ENCODE data around the gene LRR1. TPM values are rescaled to one million over a fixed set of nuclear protein-coding genes. Genes with fewer than 3 reads are reported as not detected.
A peak's percentile ranks its signal among the peaks of the same experiment; 100 is the strongest.

Gene LRR1
- total and polyA plus RNA-seq, 4 donors: 3.7 to 23.2 (median 4.1) TPM

DNA sequence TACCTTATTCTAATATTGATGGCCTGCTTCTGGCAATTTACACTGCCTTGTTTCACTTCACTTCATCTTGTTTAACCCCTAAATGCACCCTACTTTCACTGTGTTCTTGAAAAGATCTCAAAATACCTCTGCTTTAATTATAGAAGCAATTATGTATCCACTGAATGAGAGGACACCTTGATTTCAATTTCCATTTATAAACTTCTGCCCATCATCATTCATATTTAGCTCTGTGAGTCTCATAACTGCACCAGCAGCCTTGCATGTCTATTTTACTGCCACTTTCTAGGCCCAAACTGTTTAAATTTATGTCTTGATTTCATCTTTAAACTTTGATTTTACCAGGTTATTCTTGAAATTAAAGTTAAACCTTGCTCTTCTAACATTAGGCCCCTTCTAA, 43.4 kb downstream of the LRR1 start:
- H3K27ac ChIP-seq (ENCODE audit: low read depth in 1 of 2, low read length in 2 of 2): peak overlapping the region; percentile 75 to 83
- H3K9me3 ChIP-seq (ENCODE audit: control insufficient read depth in 4 of 4, low read length in 3 of 4): no peaks in the 10 kb centered on the region
- H3K36me3 ChIP-seq (ENCODE audit: control insufficient read depth in 4 of 4, insufficient read depth in 3 of 4, low read depth in 1 of 4, low read length in 3 of 4): peaks cover 0 to 3% (median 0%) of the 10 kb centered on the region in 4 donors
- H3K4me3 ChIP-seq (ENCODE audit: low read depth in 1 of 3, low read length in 3 of 3): peak overlapping the region in 1 of 3 donors; percentile 15
- H3K9ac ChIP-seq (ENCODE audit: low read depth in 1 of 2, low read length in 2 of 2): peak overlapping the region in 1 of 2 donors; percentile 83
- no peaks in the 10 kb centered on the region for H3K27me3 ChIP-seq (ENCODE audit: control insufficient read depth in 4 of 4, insufficient read depth in 4 of 4, low read length in 3 of 4)
- DNase-seq (ENCODE audit: low spot score): no peak
- TF ChIP-seq HNF4A (conservative IDR thresholded peaks at IDR 0.05) (no peak), TAF1 (conservative IDR thresholded peaks at IDR 0.05) (no peak), FOXA1 (IDR thresholded peaks at IDR 0.05) (no peak), NR2F2 (IDR thresholded peaks at IDR 0.05) (no peak), FOXA2 (IDR thresholded peaks at IDR 0.05) (no peak)
- TF ChIP-seq, protein P1, sequence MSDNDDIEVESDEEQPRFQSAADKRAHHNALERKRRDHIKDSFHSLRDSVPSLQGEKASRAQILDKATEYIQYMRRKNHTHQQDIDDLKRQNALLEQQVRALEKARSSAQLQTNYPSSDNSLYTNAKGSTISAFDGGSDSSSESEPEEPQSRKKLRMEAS (IDR thresholded peaks at IDR 0.05): no peak
- H3K4me1 ChIP-seq (ENCODE audit: control insufficient read depth in 4 of 4, insufficient read depth in 4 of 4, low read length in 3 of 4): peaks cover 2 to 33% (median 27%) of the 10 kb centered on the region in 4 donors

DNA sequence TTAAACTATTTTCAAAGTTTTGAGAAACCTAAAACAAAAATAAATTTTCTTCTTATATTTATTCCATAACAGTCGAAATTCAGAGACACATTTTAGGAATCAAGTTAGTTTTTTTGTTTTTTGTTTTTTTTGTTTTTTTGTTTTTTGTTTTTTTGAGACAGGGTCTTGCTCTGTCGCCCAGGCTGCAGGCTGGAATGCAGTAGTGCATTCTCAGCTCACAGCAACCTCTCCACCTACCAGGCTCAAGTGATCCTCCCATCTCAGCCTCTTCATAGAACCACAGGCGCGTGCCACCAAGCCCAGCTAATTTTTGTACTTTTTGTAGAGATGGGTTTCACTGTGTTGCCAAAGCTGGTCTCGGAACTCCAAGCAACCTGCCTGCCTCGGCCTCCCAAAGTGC, 54.8 kb downstream of the LRR1 start:
- 98% methylated on average over 6 of the region's 6 CpGs for WGBS
- H3K27ac ChIP-seq (ENCODE audit: low read depth in 1 of 2, low read length in 2 of 2): no peak overlapping the region
- TF ChIP-seq RAD21 (IDR thresholded peaks at IDR 0.05): no peak
- no peak for TF ChIP-seq RXRA (IDR thresholded peaks at IDR 0.05)
- TF ChIP-seq SP1 (IDR thresholded peaks at IDR 0.05): no peak
- no peak for TF ChIP-seq HNF4G (IDR thresholded peaks at IDR 0.05)
- TF ChIP-seq FOXA2 (IDR thresholded peaks at IDR 0.05): no peak
- TF ChIP-seq, protein P2, sequence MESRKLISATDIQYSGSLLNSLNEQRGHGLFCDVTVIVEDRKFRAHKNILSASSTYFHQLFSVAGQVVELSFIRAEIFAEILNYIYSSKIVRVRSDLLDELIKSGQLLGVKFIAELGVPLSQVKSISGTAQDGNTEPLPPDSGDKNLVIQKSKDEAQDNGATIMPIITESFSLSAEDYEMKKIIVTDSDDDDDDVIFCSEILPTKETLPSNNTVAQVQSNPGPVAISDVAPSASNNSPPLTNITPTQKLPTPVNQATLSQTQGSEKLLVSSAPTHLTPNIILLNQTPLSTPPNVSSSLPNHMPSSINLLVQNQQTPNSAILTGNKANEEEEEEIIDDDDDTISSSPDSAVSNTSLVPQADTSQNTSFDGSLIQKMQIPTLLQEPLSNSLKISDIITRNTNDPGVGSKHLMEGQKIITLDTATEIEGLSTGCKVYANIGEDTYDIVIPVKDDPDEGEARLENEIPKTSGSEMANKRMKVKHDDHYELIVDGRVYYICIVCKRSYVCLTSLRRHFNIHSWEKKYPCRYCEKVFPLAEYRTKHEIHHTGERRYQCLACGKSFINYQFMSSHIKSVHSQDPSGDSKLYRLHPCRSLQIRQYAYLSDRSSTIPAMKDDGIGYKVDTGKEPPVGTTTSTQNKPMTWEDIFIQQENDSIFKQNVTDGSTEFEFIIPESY (IDR thresholded peaks at IDR 0.05): no peak
- TF ChIP-seq, protein P3, sequence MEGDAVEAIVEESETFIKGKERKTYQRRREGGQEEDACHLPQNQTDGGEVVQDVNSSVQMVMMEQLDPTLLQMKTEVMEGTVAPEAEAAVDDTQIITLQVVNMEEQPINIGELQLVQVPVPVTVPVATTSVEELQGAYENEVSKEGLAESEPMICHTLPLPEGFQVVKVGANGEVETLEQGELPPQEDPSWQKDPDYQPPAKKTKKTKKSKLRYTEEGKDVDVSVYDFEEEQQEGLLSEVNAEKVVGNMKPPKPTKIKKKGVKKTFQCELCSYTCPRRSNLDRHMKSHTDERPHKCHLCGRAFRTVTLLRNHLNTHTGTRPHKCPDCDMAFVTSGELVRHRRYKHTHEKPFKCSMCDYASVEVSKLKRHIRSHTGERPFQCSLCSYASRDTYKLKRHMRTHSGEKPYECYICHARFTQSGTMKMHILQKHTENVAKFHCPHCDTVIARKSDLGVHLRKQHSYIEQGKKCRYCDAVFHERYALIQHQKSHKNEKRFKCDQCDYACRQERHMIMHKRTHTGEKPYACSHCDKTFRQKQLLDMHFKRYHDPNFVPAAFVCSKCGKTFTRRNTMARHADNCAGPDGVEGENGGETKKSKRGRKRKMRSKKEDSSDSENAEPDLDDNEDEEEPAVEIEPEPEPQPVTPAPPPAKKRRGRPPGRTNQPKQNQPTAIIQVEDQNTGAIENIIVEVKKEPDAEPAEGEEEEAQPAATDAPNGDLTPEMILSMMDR (IDR thresholded peaks at IDR 0.05; ENCODE audit: low read depth, low read length, missing input control): no peak
- no peak for TF ChIP-seq GABPA (IDR thresholded peaks at IDR 0.05 in 1 of 2, conservative IDR thresholded peaks at IDR 0.05 in 1 of 2)
- TF ChIP-seq, protein P1 (IDR thresholded peaks at IDR 0.05): no peak
- no peak for TF ChIP-seq FOXA1 (IDR thresholded peaks at IDR 0.05)
- TF ChIP-seq, protein P4, sequence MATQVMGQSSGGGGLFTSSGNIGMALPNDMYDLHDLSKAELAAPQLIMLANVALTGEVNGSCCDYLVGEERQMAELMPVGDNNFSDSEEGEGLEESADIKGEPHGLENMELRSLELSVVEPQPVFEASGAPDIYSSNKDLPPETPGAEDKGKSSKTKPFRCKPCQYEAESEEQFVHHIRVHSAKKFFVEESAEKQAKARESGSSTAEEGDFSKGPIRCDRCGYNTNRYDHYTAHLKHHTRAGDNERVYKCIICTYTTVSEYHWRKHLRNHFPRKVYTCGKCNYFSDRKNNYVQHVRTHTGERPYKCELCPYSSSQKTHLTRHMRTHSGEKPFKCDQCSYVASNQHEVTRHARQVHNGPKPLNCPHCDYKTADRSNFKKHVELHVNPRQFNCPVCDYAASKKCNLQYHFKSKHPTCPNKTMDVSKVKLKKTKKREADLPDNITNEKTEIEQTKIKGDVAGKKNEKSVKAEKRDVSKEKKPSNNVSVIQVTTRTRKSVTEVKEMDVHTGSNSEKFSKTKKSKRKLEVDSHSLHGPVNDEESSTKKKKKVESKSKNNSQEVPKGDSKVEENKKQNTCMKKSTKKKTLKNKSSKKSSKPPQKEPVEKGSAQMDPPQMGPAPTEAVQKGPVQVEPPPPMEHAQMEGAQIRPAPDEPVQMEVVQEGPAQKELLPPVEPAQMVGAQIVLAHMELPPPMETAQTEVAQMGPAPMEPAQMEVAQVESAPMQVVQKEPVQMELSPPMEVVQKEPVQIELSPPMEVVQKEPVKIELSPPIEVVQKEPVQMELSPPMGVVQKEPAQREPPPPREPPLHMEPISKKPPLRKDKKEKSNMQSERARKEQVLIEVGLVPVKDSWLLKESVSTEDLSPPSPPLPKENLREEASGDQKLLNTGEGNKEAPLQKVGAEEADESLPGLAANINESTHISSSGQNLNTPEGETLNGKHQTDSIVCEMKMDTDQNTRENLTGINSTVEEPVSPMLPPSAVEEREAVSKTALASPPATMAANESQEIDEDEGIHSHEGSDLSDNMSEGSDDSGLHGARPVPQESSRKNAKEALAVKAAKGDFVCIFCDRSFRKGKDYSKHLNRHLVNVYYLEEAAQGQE (IDR thresholded peaks at IDR 0.05): no peak
- no peak for TF ChIP-seq EGR1 (IDR thresholded peaks at IDR 0.05; ENCODE audit: low read depth in 2 of 2)
- no peak for TF ChIP-seq HNF4A (conservative IDR thresholded peaks at IDR 0.05)
- no peak for TF ChIP-seq NR2F2 (IDR thresholded peaks at IDR 0.05)

More for the DNA sequence above, 54.8 kb downstream of the LRR1 start:
- no peaks in the 10 kb centered on the region for H3K9me3 ChIP-seq (ENCODE audit: control insufficient read depth in 4 of 4, low read length in 3 of 4)
- no peak overlapping the region for H3K9ac ChIP-seq (ENCODE audit: low read depth in 1 of 2, low read length in 2 of 2)
- no peaks in the 10 kb centered on the region for H3K27me3 ChIP-seq (ENCODE audit: control insufficient read depth in 4 of 4, insufficient read depth in 4 of 4, low read length in 3 of 4)
- peaks cover 0 to 2% (median 0%) of the 10 kb centered on the region in 4 donors for H3K36me3 ChIP-seq (ENCODE audit: control insufficient read depth in 4 of 4, insufficient read depth in 3 of 4, low read depth in 1 of 4, low read length in 3 of 4)
- H3K4me1 ChIP-seq (ENCODE audit: control insufficient read depth in 4 of 4, insufficient read depth in 4 of 4, low read length in 3 of 4): peaks cover 0 to 3% (median 0%) of the 10 kb centered on the region in 4 donors
- H3K4me3 ChIP-seq (ENCODE audit: low read depth in 1 of 3, low read length in 3 of 3): no peak overlapping the region
- DNase-seq (ENCODE audit: low spot score): no peak
